ENCODE data around the gene FBXO36.

Gene FBXO36

GRCh38 chr2:230053753-230054478 is 131.6 kb downstream of the FBXO36 start:
- DNase-seq = no peak

DNA sequence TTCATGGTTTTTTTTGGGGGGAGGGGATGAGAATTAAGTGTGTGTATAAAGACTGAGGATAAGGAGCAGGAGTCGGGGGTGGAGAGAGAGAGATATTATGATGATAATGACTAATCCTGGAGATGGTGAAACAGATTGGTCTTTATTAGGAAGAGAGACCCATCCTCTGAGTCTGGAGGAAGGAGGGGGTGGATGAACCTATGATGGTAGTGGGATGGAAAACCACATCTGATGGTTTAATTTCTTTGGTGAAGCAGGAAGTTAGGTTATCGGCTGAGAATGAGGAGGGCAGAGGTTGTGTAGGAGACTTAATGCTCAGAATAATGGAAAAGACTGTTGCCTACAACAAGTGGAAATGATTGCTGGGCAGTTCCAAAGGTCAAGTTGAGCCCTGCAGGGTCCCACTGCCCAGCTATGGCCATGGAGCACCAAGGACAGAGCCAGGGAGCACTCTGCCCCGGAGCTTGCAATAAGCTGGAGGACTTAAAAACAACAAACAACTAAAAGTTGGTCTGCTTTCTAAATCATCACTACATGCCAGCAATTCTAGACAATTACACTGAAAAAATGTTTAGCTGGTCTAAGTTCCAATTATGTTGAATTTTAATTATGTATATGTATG is 138.5 kb downstream of the FBXO36 start:
- no peak for DNase-seq

Data from inflammatory macrophage treated with lipopolysaccharide for 1 hour (primary cell).